ENCODE results near the gene ERBB4.

DNA sequence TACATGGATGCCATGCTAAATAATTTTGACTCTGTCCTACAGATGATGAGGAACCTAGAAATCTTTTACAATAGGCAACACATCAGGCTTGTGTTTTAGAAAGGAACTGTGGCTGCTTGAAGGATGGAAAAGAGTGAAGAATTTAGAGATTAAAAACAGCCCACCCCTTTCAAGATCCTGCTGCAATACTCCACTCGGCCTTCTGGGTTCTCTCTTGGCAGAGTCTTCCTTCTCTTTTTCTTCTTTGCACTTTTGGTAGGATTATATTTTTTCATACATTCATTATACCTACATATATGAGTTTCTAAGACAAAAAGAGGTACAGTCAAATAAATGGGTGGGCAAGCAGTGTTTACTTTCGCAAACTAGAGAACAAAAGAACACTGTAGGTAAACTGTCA lies 474.3 kb downstream of the ERBB4 start:
- TF ChIP-seq, protein P1, sequence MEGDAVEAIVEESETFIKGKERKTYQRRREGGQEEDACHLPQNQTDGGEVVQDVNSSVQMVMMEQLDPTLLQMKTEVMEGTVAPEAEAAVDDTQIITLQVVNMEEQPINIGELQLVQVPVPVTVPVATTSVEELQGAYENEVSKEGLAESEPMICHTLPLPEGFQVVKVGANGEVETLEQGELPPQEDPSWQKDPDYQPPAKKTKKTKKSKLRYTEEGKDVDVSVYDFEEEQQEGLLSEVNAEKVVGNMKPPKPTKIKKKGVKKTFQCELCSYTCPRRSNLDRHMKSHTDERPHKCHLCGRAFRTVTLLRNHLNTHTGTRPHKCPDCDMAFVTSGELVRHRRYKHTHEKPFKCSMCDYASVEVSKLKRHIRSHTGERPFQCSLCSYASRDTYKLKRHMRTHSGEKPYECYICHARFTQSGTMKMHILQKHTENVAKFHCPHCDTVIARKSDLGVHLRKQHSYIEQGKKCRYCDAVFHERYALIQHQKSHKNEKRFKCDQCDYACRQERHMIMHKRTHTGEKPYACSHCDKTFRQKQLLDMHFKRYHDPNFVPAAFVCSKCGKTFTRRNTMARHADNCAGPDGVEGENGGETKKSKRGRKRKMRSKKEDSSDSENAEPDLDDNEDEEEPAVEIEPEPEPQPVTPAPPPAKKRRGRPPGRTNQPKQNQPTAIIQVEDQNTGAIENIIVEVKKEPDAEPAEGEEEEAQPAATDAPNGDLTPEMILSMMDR (IDR thresholded peaks at IDR 0.05): no peak
- no peak for TF ChIP-seq ZFX (IDR thresholded peaks at IDR 0.05; ENCODE audit: borderline replicate concordance)

All from 22Rv1 (cell line).